GM18870 (cell line): Measurements from ENCODE around the gene PLAGL2.

Experiments
- ATAC-seq: cut with Tn5 transposase; IDR thresholded peaks from one replicate; pipeline ENCODE4 v1.9.1; 2021; ENCODE audit warnings: moderate library complexity; ENCODE audit not compliant: unreplicated experiment

Gene PLAGL2

DNA sequence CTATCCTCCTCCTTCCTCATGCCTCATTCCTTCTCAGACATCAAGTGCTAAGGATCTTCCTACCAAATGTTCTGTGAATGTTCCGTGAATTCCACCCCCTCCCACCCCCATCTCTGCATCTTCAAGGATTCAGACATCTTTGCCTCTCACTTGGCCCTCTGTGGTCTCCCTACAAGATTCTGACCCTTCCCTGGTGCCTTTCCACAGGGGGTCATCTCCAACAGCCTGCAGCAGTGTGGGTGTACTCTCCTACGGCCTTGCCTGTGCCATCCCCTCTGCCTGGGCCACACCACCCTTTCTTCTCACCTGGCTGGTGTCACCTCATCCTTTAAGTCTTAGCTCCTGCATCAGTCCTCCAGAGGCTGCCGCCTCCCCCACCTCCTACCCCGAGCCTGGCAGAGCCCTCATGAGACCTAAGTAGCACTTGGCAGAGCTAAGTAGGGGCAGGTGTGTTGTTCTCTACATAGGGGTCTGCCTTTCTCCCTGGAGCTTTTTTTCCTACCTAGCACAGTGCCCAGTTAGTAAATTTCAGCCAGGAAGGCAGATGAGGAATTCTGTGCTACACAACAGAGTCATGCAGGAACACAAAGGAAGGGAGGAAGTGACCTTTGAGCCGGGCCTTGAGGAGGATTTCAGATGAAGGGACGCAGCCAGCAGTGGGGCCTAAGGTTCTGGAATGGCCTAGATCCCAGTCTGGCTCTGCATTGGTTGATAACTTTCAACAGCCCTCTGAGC is 55.0 kb downstream of the PLAGL2 start:
- ATAC-seq = no peak

DNA sequence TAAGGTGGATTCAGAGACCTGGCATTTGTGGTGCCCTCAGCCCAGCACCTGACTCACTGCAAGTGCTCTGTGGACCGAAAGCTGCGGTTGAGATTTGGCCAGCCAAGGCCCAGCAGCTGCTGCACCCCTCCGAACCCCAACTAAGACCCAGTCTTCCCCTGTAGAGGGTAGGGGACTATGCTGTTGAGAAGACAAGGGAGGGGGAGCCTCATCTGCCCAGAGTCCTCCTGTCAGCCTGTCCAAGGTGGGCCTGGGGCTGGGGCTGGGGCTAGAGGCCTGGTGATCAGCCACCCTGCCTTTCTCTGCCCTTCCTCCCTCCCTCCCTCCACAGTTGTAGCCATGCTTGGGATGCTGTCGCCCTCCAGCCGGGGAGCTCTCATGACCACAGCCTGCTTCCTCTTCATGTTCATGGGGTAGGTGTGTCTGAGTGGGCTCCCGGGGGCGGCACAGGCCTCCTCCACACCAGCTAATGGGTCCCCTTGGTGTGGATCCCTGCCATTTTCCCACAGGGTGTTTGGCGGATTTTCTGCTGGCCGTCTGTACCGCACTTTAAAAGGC is 57.2 kb downstream of the PLAGL2 start:
- ATAC-seq = no peak

DNA sequence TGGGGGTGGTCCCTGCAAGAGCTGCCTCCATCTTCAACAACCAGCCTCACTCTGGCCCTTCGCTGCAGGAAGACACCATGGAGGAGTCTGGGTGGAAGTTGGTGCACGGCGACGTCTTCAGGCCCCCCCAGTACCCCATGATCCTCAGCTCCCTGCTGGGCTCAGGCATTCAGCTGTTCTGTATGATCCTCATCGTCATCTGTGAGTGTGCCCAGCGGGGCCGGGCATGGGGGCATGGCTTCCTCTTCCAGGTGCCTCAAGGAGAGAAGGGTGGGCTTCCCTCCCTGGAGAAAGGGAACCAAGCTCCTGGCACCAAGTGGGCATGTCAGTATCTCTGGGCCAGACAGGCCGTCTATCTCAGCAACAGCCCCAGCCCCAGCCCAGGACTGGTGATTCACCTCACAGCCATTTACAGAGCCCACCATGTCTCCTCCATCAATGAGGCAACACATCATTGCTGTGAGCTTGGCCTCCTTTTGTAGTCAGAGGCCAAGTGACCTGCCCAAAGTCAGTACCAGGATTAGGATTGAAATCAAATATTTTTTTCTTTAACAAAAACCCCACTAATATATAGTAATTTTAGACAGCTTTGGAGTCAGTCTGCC is 57.9 kb downstream of the PLAGL2 start:
- ATAC-seq = no peak

DNA sequence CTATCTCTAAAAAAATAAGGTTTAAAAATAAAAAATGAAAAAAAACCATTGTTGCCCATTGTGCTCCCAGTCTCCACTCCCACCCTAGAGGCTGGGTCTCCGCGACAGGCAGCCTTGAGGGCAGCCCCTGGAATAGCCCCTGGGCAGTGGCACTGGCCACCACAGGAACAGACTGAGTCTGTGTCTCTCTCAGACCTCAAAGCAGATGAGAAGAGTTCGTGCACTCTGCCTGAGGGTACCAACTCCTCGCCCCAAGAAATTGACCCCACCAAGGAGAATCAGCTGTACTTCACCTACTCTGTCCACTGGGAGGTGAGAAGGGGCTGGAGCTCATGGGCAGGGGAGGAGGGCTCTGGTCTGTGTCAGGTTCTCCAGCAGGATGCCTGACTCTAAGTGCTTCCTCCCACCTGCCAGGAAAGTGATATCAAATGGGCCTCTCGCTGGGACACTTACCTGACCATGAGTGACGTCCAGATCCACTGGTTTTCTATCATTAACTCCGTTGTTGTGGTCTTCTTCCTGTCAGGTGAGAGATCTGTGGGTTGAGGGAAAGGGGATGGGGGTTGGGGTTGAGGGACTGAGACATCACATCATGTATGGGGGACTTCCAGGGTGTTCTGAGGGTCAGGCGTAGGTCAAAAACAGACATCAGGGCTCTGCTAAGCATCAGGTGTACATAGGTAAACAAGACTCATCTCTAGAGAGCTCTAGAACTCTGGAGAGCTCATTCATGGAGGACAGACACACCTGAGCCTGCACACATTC is 62.5 kb downstream of the PLAGL2 start:
- no peak for ATAC-seq

DNA sequence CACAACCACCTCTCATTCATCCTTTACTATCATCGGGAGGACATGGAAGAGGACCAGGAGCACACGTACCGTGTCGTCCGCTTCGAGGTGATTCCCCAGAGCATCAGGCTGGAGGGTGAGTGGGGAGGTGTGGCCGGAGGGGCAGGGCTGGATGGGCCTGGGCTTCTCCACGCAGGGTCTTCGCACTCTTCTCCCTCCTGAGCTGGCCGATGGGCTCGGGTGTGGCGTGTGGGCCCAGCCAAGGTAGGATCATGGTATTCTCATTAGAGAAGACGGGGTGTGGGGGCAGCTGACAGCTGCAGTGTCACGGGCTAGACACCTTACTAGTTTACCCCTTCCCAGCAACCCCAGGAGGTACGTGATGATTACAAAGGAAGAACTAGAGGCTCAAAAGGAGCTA is 64.6 kb downstream of the PLAGL2 start:
- ATAC-seq = no peak
